Stimulated activated CD8-positive, alpha-beta memory T cell treated with anti-CD3 and anti-CD28 coated beads, Interleukin-12 subunit alpha, Interleukin-12 subunit beta, amount 100 ng/mL, for 4 hours (primary cell): ENCODE results near the gene RXYLT1.

Source experiments
- DNase-seq: peaks from one replicate; pipeline ENCODE4 v3.0.0-alpha.2; 2020; ENCODE audit warnings: low read depth

RXYLT1 gene

GRCh38 chr12:63843254-63843720, 63.6 kb downstream of the RXYLT1 start:
- DNase-seq: no peak

GRCh38 chr12:63843721-63844390, 64.1 kb downstream of the RXYLT1 start:
- peak; percentile 72 for DNase-seq

DNA sequence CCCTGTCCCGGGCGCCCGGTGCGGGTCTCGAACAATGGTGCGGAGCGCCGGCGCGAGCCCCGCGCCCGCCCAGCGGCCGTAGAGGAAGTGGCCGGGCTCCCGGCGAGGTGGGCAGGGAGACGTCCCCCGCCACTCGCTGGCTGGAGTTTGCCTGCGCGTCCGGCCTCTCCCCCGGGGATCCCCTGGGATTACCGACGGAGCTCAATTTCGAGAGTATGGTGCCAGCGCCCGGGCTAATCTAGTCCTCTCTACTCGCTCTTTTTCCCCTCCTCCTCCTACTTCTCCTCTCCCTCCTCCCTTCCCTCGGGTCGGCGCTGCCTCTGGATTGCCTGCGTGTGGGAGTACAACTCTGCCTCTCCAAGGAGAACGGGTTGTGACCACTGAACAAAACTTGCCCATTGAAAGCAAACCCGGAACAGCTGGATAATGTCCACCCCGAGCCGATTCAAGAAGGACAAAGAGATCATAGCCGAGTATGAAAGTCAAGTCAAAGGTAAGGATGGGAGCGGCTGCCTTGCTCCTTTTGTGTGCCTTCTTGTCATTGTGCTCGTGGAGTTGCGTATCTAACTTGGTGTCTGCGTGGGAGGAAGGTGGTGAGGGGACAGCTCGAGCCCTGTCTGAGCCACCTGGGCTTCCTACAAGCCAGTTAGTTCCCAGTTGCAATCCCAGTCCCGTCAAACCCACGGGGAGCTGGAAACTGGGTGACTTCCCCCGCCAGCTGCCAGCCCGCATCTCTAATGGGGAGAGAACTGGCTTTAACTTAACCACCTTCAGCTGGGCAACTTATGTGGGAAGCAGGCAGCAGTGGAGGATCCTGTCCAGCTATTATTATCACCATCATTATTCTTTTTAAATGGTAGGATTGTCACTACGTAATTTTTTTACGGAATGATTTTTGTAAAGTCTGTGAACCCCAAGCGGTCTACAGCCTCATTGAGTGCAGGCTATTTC, 65.0 kb downstream of the RXYLT1 start, which contains the start of gene SRGAP1:
Gene SRGAP1, plus strand, starts transcription at position 310 of the 951 bp plus-strand sequence. Its CDS starts 117 bp downstream, at position 427.
- no peak for DNase-seq

DNA sequence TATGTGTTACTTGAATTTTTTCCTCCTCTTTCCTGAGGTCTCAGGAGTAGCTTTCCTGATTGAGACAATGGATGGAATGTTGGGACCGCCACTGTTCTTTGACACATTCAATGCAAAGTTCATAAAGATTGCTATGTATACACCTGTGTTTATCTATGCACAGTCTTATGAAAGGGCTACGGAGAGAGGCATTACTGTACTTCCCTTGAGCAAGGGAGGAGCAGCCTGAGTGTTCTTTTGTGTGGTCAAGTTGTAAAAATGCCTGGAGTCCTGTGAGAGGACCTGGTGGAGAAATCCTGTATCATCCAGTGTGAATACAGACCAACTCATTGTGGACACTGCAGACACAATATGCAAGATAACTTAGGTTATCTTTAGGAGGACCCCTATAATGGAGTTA, 66.0 kb downstream of the RXYLT1 start:
- DNase-seq: no peak

DNA sequence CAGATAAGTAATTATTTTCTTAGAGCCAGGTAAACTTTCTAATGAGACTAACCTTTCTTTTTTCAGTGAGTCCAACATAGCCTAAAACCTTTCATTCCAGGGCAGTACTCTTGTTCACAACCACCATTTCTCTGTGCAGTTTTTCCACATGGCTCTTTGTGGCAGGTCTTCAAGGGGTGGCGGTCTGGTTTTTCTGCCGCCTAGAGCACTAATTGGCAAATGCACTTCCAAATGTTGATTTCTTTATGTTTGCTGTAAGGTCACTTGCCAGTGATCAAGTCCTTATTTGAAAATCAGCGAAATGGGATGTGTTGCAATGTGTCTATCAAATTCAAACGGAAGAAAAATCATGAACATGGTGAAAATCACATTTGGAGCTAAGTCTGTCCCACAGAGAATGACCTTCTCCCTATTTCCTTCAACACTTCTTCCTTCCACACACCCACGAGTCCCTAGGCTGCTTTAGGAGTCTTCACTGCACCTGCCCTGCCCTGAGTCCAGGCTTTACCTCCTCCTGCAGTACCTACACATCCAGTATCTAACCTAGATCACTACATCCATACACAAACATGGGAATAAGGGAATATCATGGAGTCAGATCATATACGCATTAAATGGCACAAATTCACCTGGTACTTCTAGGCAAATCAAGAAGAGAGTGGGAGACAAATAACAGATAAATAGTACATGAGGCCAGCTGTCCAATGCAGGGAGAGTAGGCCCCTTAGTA, 66.7 kb downstream of the RXYLT1 start:
- DNase-seq: no peak

DNA sequence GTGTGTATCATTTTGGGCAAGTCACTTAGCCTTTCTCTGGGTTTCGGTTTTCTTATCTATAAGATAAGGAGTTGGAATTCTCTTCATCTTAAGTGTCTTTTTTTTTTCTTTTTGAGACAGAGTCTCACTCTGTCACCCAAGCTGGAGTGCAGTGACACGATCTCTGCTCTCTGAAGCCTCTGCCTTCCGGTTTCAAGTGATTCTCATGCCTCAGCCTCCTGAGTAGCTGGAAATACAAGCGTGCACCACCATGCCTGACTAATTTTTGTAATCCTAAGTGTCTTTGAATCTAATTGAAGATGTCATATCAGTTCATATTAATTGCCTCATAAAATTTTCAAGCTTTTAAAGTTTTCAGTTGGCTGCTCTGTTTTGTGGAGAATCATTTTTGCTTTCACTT, 68.7 kb downstream of the RXYLT1 start:
- no peak for DNase-seq

- no peak for DNase-seq
Observed at GRCh38 chr12:63849106-63849620, 69.5 kb downstream of the RXYLT1 start.

- DNase-seq: no peak
Observed at GRCh38 chr12:63849641-63850040, 69.9 kb downstream of the RXYLT1 start.

GRCh38 chr12:63853978-63854377, 74.3 kb downstream of the RXYLT1 start:
- DNase-seq: no peak

GRCh38 chr12:63855299-63855698, 75.6 kb downstream of the RXYLT1 start:
- DNase-seq: no peak

- DNase-seq: no peak
Observed at GRCh38 chr12:63857771-63858670, 78.3 kb downstream of the RXYLT1 start.
